ENCODE data around the gene IGSF23.

DNA sequence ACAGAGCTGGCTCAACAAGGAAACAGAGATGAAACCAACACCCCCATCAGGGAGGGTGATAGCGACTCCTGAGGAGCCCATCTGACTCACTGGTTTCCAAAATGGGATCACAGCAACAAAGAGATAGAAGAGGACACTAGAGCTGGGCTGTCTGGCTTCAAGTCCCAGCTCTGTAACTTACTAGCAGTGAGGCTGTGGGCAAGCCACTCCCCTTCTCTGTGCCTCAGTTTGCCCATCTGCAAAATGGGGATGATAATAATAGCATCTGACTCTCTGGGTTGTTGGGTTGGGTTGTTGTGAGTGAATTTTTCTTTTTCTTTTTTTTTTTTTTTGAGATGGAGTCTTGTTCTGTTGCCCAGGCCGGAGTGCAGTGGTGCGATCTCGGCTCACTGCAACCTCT, 14.3 kb downstream of the IGSF23 start:
- TF ChIP-seq CTCF (IDR thresholded peaks at IDR 0.05), result no peak
- TF ChIP-seq POLR2AphosphoS5 (IDR thresholded peaks at IDR 0.05), result no peak

Measured in sigmoid colon (tissue), 4 donors.